Caki2 (cell line): ENCODE measurements around the gene FAHD1. TPM values are rescaled to one million over a fixed set of nuclear protein-coding genes. Genes with fewer than 3 reads are reported as not detected.

Source experiments
- DNase-seq: peaks from one replicate; pipeline ENCODE4 v3.0.0-alpha.2; 2015; ENCODE audit warnings: low read depth
- in situ Hi-C: cut with HindIII; loops from 2 replicates; pipeline ENCODE4 v1.10.0; 2016; ENCODE audit warnings: low sequenced_read_pairs, low pct_unique_long_range_greater_than_20kb, mixed read lengths
- total RNA-seq: library from RNA; depleted of rRNA; stranded (reverse); fragments of >200 nt; shearing (Covaris generic); gene quantifications from 2 replicates; pipeline ENCODE4 v1.2.3, GENCODE V29; 2014; ENCODE audit warnings: low replicate concordance

FAHD1 gene
- total RNA-seq, 1 experiment from 2014 or later: 120 TPM

GRCh38 chr16:1809281-1809801 lies 17.7 kb upstream of the FAHD1 start:
- no peak for DNase-seq
- in situ Hi-C loops: no loop called here

- in situ Hi-C loops: no loop called here
- DNase-seq: no peak
Observed at GRCh38 chr16:1810106-1810505, 16.9 kb upstream of the FAHD1 start.

- DNase-seq: no peak
- in situ Hi-C loops: no loop called here
Observed at GRCh38 chr16:1810536-1810935, 16.5 kb upstream of the FAHD1 start.

GRCh38 chr16:1812732-1813163 lies 14.3 kb upstream of the FAHD1 start:
- DNase-seq: no peak
- in situ Hi-C loops: no loop called here

GRCh38 chr16:1815461-1815860 lies 11.5 kb upstream of the FAHD1 start:
- in situ Hi-C loops: no loop called here
- DNase-seq: no peak

- DNase-seq: no peak
- in situ Hi-C loops: no loop called here
Observed at GRCh38 chr16:1816396-1817275, 10.4 kb upstream of the FAHD1 start.

GRCh38 chr16:1817276-1817589 lies 9.8 kb upstream of the FAHD1 start:
- no peak for DNase-seq
- in situ Hi-C loops: no loop called here

- no peak for DNase-seq
- in situ Hi-C loops: no loop called here
Observed at GRCh38 chr16:1817716-1818115, 9.3 kb upstream of the FAHD1 start.

- in situ Hi-C loops: no loop called here
- no peak for DNase-seq
Observed at GRCh38 chr16:1818204-1818872, 8.7 kb upstream of the FAHD1 start.

GRCh38 chr16:1818873-1819525 lies 8.0 kb upstream of the FAHD1 start:
- no peak for DNase-seq
- in situ Hi-C loops: no loop called here

- no peak for DNase-seq
- in situ Hi-C loops: no loop called here
Observed at GRCh38 chr16:1819611-1820010, 7.4 kb upstream of the FAHD1 start.

GRCh38 chr16:1820096-1820945 lies 6.7 kb upstream of the FAHD1 start:
- no peak for DNase-seq
- in situ Hi-C loops: no loop called here

- DNase-seq: no peak
- in situ Hi-C loops: no loop called here
Observed at GRCh38 chr16:1820946-1821290, 6.1 kb upstream of the FAHD1 start.

GRCh38 chr16:1821861-1822611 lies 5.0 kb upstream of the FAHD1 start:
- in situ Hi-C loops: no loop called here
- DNase-seq: peak; percentile 29

GRCh38 chr16:1822801-1823200 lies 4.2 kb upstream of the FAHD1 start:
- in situ Hi-C loops: no loop called here
- DNase-seq: no peak

GRCh38 chr16:1823821-1824220 lies 3.2 kb upstream of the FAHD1 start:
- peak; percentile 45 for DNase-seq
- in situ Hi-C loops: no loop called here

GRCh38 chr16:1825381-1825863 lies 1.6 kb upstream of the FAHD1 start:
- in situ Hi-C loops: no loop called here
- no peak for DNase-seq
